NCI-H1436 treated with DMSO at 0.1 percent for 48 hours (cell line): Measurements from ENCODE around the gene MAD1L1.
"Not testable (repeated sequence)": the region's sequence is repeated elsewhere in the genome, so short reads cannot be mapped to it uniquely, and the experiment has no call there.

ENCODE experiments used
- DNase-seq: peaks from one replicate; lab custom pipeline; 2025; lab: John Stamatoyannopoulos, UW

Gene MAD1L1

DNA sequence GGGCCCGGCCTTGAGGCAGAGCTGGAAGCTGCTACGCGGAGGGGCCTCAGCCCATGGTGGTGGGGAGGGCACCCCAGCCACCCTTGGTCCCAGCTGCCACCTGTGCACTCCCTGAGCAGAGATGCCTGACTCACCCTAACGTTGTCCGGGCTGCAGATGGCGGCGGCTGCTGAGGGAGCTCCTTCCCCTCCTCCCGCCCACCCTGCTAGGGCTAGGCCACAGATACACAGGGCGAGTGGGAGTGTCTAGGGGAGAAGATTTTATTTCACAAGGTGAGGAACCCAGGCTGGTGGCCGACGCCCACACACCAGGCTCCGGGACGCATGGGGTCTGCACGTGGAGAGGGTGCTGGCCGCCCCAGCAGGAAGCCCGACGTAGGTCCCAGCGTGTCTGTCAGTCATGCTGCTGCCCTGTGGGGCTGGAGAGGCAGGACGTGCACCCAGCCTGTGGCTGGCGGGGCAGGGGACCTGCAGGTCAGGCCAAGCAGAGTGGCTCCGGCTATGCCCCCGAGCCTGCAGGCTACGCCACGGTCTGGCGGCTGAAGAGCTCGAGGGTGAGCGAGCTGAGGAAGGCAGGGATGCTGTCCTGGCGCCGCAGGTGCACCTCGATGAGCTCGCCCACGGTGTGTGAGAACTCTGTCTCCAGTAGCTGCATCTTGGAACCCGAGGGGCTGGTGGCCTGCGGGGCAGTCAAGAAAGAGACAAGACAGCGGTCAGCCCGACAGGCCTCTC lies 417.0 kb downstream of the MAD1L1 start:
- not testable (repeated sequence) for DNase-seq

DNA sequence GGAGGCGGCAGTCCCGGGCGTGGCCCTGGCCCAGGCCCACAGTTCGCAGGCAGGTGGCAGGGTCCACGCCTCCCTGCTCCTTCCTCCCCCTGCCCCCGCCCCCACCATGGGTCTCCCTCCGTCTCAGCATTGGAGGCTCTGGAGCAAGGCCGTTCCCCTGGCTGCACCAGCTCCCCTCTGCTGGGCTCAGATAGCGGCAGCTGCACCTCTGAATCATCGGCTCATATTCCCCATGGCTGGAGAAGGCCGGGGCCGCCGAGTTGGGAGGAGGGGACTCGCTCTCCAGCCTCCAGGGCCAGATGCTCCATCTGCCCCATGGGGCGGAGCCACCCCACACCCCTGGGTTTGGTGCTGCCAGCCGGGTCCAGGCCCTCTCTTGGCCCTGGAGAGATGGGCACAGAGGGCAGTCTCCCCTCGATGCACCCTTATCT lies 417.7 kb downstream of the MAD1L1 start:
- DNase-seq: no peak

DNA sequence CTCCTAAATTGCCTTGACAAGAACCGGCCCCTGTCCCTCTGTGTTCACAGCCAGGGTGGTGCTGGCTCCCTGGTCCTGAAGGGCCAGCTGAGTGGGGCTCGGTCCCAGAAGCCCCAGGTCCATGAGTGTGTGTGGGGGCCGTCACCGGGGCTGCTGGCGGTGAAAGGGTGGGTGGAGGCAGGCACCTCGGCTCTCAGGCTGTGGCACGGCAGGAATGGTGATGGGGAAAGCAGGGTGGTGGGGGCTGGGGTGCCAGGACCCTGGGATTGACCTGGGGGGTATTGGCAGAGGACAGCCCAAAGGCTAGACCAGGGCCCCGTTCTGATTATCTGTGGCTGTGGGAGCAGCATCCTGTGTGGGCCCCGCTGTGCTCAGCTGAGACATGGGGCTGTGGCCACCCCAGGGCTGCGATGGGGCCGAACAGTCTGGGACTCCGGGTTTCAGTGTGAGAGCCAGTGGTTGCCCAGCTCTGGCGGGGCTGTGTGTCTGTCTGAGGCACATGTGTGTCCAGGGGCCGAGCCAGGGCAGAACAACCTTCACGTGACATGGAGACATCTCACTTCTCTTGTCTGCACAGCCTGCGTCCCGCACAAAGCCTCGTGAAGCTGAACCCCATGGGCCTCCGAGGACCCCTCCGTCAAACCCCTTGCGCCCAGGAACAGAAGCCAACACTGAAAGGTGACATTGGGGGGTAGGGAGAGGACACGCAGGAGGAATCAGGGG lies 418.5 kb downstream of the MAD1L1 start:
- DNase-seq: no peak

DNA sequence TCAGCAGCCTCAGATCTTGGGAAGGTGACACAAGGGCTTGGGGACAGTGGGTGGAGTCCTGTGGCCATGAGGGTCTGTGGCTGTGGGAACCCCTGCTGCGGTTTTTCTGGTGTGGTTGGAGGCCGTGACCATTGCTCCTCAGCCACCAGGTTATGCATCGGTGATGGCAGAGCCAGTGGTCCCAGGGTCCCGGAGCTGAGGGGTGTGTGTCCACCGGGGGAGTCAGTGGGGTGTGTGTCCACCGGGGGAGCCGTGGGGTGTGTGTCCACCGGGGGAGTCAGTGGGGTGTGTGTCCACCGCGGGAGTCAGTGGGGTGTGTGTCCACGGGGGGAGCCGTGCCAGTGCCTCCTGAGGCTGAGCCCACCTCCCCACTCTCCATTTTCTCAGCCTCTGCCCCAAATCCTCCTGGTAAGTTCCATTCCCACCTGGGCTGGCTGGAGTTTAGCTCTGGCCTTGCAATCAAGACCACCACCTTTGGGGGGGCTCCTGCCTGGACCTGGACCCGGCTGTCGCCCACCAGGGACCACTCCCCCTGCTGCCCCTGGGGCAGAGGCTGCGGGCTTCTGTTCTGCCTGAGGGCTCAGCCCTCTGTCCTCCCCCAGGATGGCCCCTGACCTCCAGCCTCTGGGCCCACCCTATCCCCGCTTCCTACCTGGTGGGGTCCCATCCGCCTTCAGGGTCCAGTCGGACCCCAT lies 419.2 kb downstream of the MAD1L1 start:
- DNase-seq: no peak

DNA sequence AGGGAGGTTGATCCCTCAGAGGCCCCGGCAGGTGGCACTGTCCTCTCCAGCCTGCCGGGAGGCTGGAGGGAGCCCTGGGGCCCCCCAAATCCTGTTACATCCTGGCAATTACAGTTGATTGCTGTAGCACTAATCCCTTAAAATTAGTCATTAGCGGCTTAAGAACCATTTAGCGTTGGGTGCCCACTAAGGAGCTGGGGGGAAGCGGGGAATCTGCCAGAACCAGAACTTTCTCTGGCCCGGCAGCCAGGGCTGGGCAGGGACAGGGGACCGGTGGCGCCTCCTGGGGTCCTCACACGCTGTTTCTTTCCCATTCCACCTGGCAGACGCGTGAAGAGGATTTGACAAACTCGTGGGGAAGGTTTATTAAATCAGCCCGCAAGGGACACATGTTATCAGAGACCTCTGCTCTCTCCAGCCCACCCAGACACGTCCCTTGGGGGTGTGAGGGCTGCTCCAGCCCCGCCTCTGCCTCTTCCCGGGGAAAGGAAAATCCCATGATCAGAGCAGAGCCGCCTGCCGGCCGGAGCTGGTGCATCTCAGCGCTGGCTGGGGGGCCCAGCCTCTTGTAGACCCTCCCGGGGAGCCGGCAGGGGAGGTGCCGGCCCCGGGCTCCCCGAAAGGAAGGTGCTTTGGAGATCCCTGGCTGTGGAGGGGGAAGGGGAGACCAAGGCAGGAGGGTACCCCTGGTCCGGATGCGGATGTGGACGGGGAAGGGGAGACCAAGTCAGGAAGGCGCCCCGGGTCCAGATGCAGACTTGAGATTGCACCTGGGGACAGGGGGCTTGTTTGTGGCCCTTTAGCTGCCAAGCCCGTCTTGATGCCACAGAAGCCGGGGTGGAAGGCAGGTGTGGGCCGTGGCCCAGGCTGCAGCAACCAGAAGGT lies 420.0 kb downstream of the MAD1L1 start:
- DNase-seq: no peak

DNA sequence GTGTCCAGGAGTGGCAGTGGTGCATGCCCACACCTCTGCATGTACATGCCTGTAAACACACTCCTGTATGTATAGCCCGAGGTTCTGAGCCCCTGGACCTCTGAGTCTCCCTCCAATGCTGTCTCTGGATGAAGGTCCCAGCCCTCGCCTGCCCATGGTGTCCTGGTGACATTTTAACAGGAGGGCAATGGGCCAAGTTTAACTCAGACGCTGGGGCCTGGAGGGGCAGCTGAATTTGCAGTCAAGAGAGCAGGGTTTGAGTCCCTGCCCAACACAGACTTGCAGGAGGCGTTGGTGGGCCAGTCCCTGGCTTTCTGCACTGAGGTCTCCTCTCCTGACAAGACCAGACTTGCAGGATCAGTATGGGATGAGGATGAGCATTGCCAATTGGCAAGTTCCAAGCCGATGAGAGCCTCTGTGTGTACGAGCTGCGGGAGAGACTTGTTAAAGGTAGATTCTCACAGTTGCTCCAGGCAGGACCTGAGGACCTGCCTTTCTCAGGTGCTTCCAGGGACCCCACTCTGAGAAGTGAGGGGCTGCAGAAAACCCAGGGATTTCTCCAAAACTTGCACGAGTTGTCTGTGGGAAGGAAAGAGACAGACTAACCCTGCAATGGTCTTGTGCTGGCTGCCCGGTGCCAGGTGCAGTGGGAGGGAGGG lies 420.8 kb downstream of the MAD1L1 start:
- no peak for DNase-seq

DNA sequence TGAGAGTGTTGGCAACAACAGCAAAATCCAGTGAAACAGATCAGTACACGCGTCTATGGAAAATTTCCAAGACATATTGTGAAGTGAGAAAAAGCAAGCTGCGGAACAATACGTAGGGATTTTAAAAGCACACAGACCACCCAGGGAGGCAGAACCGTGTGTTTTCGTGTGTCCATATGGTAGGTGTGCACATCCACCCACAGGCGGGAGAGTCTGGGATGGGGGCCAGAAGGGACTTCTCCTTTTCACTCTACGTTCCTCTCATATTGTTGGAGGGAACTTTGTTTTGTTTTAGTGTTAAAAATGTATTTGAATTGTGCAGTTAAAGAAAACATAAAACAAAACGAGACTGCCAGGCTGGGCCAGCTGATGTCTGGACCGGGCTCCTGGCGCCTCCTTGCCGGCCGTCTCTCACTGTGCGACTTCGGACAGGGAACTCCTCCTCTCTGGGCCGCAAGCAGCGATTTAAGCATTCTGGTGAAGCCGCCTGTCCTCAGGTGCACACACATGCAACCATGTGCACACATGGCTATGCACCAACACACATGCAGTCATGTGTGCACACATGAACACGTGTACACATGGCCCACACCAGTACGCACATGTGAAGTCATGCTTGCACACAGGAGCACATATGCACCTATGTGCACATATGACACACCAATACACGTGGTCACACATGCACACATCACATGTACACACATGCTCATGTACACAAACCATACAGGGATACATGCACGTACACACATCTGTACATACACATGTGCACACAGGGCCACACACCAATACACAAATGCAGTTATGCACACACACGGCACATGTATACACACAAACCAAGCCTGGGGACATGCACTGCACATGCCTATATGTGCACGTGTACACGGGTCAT lies 421.5 kb downstream of the MAD1L1 start:
- no peak for DNase-seq

DNA sequence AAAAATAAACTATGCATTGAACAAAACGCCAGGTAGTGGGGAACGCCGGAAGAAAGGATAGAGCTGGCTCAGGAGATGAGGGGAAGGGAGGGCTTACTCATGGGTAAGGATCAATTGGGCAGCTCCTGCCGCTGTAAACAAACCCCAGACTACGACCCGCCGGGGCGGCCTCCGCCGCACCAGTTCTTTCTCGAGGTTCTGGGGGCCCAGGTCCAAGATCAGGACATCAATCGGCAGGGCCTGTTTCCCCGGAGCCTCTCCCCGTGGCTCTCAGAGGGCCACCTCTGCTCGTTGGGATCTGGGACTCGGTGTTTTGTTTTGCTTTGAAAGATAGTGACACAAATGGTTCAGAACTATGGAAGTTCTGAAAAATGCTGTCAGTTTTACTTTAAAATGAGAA lies 422.2 kb downstream of the MAD1L1 start:
- DNase-seq: no peak

DNA sequence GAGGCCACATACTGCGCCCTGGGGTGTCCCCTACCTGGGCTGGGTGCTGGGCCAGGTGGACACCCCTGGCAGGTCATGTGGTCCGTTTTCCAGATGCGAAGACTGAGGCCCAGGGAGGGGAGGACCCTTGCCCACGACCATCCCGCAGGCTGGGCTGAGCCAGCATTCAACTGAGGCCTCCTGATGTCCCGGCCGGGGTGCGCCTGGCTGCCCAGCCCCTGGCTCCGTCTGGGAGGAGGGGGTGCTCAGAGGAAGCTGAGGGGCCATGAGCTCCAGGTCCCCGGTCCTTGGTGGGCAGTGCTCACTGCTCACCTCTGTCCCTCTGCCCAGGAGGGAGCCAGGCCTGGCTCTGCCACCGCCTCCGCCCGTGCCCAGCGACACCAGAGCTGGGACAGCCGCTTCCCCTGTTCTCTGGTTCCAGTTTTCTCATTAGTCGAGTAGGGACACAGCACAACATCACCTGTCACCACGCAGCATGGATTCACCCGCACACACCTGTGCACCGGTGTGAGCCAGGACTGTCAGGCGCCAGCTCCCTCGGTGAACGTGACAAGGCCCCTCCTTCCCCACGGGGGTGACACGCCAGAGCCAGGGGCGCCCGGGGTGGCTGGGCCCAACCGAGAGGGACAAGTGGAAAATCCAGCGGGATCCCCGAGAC lies 423.0 kb downstream of the MAD1L1 start:
- DNase-seq: no peak

DNA sequence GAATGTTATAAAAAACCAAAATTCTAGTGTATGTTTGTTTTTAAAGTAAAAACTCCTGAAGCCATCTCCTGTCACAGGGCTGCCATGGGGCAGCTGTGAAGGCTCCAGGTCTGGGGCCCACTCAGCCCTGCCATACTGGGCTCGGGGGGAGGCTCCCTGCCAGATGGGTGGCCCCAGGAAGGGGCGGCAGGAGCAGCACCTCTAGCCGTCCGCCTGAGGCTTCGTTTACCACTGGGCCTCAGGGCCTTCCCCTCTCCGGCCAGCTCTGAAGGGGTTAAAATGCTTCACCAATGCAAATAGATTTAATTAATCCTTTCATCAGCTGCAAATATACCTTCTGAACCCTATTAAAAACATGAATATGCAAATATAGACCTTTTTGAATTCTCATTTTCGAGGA lies 423.7 kb downstream of the MAD1L1 start:
- no peak for DNase-seq

DNA sequence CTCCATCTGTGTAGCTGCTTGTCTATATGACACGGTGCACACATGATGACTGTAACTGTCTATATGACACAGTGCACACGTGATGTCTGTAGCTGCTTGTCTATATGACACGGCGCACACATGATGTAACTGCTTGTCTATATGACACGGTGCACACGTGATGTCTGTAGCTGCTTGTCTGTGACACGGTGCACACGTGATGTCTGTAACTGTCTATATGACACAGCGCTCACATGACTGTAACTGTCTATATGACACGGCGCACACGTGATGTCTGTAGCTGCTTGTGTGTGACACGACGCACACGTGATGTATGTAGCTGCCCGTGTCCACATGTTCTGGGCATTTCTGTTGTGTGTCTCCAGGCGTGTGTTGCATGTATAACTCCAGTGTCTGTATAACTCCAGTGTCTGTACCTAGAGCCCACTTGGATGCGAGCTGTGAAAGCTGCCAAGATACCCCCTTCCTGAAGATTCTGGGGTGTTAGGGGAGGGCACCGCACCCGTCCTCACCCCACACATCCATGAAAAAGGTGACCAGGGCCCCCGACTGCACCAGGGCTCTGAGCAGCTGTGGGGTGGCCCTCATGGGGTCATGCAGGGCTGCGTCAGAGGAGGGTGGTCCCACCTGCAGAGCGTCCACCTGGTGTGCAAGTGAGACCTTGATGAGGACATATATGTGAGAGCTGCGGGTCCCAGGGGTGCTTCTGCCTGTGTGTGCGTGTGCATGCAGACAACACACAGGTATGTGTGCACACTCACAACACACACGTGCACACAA lies 424.7 kb downstream of the MAD1L1 start:
- no peak for DNase-seq

DNA sequence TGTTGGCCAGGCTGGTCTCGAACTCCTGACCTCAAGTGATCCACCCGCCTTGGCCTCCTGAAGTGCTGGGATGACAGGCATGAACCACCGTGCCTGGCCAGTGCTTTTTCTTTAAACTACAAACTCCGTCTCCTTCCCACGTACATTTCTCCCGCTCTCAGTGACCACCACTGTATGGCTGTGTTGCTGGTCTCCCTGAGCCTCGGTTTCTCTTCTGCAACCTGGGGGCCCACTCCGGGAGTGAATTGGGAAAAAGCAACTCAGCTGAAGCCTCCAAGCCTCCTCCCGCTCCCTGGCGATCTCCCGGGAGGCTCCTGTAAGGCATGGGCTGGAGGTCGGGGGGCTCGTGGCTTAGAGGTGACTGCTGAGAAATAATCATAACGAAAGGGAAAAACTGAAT lies 426.4 kb downstream of the MAD1L1 start:
- no peak for DNase-seq

DNA sequence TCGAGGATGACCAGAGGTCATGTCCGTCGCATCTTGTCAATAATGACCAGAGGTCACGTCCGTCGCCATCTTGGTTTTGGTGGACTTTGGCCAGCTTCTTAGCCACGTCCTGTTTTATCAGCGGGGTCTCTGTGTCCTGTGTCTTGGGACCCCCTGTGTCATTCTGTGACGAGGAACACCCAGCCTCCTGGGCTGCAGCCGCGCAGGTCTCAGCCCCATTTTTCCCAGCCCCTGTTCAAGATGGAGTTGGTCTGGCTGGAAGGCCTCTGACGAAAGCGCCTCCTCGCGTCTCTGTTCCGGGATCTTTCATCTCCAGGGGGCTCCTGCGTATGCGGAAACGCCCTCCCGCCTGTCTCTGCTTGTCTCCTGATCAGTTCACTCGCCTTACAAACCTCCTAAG lies 428.4 kb downstream of the MAD1L1 start:
- DNase-seq: no peak

DNA sequence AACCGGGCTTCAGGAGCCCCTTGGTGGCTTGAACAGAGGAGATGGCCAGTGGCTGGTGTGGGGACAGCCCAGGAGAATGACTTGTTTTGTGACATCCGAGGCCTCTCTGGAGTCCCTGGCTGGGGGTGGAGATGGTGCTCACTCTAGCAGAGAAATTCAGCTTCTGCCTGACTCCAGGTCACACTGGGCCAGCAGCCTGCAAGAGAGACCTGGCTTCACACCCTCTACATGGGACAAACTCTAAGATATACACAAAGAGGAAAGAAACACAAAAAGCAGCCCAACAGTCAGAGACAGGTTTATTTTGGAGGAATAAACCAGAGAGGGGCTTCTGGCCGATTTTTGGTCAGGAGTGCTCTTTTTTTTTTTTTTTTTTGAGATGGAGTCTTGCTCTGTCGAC lies 429.8 kb downstream of the MAD1L1 start:
- no peak for DNase-seq

DNA sequence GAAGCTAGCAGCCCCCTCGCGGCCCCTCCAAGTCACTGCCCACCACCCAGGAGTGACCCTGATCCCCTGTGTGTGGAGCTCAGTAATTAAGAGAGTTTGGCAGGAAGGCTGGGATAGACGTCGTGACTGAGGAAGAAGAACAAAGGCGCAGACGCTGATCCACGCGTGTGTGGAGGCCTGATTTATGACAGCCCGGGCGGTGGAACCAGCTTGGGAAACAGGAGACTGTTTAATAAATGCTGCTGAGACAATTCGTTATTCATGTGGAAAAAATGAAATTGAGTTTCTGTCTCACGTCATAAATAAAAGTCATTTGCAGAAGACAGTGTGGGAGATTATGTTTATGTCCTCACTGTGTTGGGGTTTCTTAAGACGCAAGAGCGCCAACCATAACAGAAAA lies 431.8 kb downstream of the MAD1L1 start:
- no peak for DNase-seq

DNA sequence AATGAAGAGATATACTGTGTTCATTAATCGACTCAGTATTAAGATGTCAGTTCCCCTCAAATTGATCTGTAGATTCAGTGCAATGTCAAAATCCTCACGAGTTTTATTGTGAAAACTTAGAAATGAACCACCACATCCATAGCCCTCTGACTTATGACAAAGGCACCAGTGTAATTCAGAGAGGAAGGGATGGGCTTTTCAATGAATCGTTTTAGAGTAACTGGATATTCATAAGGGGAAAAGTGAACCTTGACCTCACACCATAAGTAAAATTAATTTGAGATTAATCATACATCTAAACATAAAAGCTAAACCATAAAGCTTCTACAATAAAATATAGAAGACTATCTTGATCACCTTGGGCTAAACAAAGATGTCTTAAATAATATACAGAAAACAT lies 434.6 kb downstream of the MAD1L1 start:
- no peak for DNase-seq

DNA sequence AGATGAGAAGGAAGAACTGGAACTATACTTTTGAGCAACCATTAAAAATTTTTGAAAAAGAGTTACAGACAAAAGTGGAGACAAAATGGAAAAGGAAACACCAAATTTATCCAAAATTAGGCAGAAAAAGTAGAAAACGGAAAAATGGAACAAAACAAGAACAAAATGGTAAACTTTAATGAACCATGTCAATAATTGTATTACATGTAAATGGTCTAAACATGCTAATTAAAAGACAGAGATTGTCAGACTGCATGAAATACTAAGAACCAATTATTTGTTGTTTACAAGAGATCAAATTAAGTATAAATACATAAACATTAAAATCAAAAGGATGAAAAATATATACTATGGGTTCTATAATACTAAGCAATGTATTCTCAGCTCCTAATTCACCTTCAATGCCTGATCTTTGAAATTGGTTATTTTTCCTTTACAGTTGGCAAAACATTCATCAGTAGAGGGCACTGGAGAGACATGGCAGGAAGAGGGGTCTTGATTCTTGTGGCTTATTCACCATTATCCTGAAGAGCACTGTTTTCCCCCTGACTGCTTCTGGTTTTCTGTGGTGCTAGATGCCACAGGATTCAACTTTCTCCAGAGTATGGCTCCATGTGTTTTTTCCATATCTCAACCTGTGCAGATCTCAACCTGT lies 437.7 kb downstream of the MAD1L1 start:
- DNase-seq: no peak

DNA sequence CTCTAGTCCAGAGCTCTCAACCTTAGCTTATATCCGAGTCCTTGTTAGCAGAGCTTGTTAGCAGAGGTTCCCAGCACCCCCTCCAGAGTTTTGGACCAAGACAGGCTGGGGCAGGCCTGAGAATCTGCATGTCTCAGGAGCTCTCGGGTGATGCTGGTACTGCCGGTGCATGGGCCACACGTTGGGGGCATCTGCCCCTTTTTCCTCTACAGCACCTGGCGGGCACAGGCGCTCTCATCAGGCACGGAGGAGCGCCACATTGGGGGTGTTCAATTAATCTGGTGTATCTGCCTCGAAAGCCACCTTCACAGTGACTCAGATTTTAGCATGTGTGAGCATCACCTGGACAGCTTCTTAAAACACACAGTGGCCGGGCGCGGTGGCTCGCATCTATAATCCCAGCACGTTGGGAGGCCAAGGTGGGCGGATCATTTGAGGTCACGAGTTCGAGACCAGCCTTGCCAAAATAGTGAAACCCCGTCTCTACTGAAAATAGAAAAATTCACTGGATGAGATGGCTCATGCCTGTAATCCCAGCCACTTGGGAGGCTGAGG lies 445.0 kb downstream of the MAD1L1 start:
- no peak for DNase-seq
